GM20431 (cell line): Measurements from ENCODE around the gene SEPTIN8.
"Not testable (repeated sequence)": the region's sequence is repeated elsewhere in the genome, so short reads cannot be mapped to it uniquely, and the experiment has no call there.

Experiments used
- in situ Hi-C: fragments of 300-500 bp; cut with MseI, MboI; formaldehyde crosslinking; loops from one replicate; pipeline ENCODE4 v1.15.0; 2020; ENCODE audit warnings: low sequenced_read_pairs; ENCODE audit not compliant: unreplicated experiment

The SEPTIN8 gene

DNA sequence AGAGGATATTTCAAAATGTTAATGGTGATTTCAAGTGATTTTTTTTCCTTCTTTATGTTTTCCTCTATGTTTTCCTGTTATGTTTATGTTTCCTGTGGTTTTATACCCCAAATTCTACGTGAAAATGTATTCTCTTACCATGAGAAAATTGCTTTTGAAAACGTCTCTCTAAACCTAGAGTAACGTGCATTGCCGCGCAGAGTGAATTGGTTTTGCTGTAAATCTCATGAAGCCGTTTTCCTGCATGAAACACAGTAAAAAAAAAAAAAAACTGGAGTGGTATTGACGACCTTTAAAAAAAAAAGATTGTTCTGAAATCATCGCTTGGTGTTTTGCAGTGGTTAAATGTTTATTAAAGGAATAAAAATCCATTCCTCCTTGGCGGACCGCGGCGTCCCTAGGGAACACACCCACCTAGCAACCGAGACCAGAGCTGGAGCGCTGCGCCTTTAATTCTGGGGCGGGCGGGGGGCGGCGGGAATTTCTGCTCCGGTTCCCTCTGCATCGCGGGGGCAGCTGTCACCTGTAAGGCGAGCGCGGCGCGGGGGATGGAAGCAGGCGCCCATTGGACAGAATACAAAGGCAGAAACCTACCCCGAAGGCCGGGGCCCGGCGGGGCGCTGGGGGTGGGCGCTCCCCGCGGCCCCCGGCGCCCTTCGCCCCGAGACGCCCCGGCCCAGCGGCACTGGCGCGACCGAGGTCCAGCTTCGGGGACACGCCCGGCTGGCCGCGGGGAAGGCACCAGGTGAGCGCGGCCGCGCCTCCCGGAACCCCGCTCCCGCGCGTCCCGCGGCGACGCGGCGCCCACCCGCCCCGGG lies 36.0 kb upstream of the SEPTIN8 start, which contains the start of gene SOWAHA:
SOWAHA (plus strand) TSS at position 522 of the 818 bp plus-strand sequence. CDS start 320 bp downstream, outside the sequence.
- in situ Hi-C loops = no loop called here

DNA sequence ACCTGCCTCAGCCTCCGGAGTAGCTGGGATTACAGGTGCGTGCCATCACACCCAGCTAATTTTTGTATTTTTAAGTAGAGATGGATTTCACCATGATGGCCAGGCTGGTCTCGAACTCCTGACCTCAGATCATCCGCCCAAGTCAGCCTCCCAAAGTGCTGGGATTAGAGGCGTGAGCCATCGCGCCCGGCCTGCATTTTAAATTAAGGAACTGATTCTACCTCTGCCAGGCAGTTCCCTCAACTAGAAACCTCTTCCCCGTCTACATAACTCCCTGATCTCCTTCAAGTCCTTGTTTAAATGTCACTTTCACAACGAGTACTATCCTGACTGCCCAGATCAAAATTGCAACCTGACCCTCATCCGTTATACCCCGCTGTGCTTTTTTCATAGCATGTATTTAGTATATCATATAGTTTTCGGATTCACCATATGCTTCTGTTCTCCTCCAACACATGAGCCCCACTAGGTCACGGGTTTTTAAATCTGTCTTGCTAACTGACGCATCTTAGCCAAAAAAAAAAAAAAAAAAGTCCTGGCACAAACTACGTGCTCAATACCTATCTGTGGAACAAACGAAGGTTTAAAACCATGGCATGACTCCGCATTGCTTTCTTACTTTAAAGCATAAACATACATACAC lies 35.2 kb upstream of the SEPTIN8 start:
- in situ Hi-C loops = no loop called here

DNA sequence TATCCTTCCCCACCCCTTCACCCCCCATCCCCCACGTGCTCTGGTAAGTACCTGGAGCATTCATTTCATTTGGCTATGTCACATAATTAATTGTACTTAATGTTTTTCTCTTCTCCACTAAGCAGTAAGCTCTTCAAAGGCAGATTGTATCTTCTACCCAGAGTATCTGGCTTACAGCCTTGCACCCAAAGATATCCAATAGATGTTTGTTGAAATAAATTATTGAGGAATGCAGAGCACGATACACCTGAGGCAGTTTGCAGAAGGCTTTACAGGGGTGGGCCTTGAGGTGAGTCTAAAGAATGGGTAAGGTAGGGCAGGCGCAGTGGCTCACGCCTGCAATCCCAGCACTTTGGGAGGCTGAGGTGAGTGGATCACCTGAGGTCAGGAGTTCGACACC lies 33.6 kb upstream of the SEPTIN8 start:
- in situ Hi-C loops = no loop called here

DNA sequence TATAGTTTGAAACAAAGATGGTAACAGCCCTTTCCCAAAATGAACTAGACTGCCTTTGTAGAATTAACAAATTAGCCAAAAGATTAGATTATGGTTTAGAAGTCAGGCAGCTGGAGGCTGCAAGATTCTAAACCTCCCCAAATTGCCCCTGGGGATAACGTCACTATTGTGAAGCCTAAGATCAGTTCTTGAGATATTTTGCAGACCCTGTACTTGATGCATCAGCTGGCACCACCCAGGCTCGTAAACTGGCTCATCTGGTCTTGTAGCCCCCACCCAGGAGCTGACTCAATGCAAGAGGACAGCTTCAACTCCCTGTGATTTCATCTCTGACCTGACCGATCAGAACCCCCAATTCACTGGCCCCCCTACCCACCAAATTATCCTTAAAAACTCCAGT lies 31.8 kb upstream of the SEPTIN8 start:
- in situ Hi-C loops = no loop called here

DNA sequence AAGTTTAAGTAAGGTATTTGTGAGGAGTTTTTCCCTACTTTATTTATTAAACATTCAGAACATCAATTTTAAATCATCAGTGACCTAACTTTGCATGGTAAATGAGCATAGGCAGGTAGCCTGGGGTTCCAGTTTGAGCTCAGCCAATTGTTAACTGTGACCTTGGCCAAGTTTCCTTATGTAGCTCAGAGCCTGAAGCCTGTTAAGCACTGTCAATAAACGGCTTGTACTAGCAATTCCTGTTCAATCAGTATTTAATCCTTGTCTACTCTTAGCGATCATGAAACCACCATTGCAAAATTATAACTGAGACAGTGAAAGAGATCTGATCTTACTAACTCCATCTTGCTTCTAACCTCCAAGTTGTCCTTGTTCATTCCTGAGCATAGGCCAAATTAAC lies 31.4 kb upstream of the SEPTIN8 start:
- in situ Hi-C loops = no loop called here

DNA sequence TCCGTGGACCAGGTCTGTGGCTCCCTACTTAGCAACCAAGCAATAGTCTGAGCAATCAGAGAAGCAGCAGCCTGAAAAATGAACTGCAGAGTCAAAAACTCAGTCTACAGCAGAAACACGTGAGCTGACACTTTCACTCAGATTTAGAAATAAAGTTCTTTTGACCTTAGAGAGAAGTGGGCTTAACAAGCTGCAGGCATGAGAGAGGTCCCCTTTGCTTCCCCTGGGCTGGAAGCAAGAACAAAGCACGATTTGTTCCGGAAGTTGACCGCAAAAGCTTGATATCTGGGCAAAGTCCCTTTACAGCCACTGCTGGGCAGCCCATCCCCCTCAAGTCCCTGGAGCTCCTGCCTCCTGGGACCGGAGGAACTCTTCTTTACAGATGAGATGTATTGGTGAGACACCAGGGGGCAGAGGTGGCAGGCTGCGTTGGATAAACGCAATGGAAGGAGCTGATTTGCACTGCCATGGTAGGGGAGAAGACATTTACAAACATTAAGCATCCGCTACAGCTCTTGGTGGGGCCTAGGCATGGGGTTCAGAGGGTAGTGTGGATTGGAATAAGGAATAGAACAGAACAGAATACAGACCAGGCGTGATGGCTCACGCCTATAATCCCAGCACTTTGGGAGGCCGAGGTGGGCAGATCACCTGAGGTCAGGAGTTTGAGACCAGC lies 30.3 kb upstream of the SEPTIN8 start:
- in situ Hi-C loops = no loop called here

DNA sequence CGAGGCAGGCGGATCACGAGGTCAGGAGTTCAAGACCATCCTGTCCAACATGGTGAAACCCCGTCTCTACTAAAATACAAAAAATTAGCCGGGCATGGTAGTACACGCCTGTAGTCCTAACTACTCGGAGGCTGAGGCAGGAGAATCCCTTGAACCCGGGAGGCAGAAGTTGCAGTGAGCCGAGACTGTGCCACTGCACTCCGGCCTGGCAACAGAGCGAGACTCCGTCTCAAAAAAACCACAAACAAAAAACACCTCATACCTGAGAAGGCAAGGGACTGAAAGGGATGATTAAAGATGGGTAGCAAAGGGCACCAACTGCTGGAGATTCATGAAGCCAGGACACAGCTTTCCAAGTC lies 29.7 kb upstream of the SEPTIN8 start:
- in situ Hi-C loops = not testable (repeated sequence)

DNA sequence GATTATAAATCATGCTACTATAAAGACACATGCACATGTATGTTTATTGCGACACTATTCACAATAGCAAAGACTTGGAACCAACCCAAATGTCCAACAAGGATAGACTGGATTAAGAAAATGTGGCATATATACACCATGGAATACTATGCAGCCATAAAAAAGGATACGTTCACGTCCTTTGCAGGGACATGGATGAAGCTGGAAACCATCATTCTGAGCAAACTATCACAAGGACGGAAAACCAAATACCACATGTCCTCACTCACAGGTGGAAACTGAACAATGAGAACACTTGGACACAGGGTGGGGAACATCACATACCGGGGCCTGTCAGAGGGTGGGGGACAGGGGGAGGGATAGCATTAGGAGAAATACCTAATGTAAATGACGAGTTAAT lies 28.8 kb upstream of the SEPTIN8 start:
- in situ Hi-C loops = not testable (repeated sequence)

DNA sequence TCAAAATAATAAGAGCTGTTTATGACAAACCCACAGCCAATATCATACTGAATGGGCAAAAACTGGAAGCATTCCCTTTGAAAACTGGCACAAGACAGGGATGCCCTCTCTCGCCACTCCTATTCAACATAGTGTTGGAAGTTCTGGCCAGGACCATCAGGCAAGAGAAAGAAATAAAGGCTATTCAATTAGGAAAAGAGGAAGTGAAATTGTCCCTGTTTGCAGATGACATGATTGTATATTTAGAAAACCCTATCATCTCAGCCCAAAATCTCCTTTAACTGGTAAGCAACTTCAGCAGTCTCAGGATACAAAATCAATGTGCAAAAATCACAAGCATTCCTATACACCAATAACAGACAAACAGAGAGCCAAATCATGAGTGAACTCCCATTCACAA lies 27.2 kb upstream of the SEPTIN8 start:
- in situ Hi-C loops = not testable (repeated sequence)

DNA sequence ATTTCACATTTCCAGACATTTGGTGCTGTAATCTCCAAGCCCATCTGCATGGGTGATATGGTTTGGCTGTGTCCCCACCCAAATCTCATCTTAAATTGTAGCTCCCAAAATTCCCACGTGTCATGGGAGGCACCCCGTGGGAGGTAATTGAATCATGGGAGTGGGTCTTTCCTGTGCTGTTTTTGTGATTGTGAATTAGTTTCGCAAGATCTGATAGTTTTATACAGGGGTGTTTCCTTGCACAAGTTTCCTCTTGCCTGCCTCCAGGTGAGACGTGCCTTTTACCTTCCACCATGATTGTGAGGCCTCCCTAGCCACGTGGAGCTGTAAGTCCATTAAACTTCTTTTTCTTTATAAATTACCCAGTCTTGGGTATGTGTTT lies 25.6 kb upstream of the SEPTIN8 start:
- in situ Hi-C loops = not testable (repeated sequence)

DNA sequence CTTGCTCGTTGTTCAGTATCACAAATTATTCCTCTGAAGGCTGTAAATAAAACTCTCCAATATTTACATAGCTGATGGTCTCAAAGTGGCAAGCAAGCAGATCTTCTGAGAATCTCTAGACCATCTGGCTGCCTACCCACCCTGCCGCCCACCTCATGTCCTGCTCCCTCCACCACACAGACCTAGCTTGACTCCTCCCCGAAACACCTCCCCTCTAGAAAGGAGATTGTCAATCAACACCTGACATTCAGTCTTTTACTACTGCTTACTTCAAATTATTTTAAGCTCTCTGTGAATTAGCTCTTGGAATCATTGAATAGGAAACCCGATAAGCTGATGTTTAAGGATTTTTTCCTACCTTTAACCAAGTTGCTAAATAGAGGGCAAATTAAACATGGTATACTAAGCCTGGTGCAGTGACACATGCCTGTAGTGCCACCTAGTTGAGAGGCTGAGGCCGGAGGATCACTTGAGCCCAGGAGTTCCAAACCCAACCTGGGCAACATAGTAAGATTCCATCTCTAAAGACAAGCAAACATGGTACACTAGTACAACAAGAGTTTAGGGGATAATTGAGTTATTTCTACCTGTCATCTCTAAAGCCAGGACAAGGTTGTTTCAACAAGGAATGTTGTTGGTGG lies 25.1 kb upstream of the SEPTIN8 start:
- in situ Hi-C loops = no loop called here

DNA sequence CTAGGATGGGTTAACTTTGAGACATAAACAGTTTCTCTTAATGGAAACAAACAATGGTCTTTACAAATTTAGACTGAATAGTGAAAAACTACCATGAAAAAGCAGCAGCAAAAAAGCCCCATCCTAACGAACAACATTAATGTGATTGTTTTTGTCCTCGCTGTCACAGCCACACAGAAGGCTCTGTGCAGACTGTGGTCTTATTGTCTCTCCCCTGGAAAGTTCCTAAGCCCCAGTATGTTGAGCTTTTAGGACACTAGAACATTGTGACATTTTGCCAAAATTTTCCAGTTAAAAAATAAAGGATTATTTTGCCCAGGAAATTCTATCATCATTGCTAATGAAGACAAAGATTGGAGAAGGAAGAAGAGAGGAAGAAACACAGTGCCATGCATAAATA lies 23.5 kb upstream of the SEPTIN8 start:
- in situ Hi-C loops = no loop called here

DNA sequence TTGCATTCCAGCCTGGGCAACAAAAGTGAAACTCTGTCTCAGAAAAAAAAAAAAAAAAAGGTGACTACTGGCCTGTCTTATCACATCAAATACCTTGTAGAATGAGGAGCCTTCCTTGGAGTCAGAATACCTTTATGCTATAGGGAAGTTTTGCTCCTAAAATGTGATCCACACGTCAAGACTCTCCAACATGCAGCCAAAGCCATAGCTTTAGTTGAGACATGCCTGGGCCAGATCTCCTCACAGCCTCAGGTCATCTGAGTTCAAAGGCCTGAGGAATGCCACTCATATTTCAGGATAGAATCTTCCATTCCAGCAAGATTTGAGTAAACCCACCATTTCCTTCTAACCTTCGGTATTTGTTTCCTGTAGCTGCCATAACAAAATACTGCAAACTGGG lies 22.4 kb upstream of the SEPTIN8 start:
- in situ Hi-C loops = no loop called here

DNA sequence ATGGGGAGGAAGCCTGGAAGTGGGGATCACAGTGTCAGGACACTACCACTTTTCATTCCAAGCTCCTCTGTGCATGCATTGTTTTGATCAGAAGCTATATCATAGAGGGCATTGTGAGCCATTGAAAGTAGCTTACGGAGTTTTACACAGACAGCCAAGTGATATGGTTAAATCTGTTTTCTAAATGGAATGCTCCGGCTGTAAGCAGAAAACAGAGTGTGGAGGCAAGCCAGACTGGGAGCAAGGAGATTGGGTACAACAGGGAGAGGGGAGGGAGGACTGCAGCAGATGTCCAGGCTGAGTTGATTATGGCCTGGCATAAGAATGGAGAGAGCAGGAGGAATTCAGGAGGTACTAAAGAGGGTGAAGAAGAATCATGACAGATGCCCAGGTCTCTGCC lies 20.6 kb upstream of the SEPTIN8 start:
- in situ Hi-C loops = no loop called here

DNA sequence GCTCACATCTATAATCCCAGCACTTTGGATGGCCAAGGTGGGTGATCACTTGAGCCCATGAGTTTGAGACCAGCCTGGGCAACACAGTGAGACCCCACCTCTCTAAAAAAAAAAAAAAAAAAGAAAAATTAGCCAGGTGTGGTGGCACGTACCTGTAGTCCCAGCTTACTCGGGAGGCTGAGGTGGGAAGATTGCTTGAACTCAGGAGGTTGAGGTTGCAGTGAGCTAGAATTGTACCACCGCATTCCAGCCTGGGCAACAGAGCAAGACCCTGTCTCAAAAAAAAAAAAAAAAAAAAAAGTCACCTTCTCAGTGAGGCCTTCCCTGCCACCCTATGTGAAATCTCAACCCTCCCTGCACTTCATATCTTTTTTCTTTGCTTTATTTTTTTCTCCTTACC lies 14.0 kb upstream of the SEPTIN8 start:
- in situ Hi-C loops = no loop called here

DNA sequence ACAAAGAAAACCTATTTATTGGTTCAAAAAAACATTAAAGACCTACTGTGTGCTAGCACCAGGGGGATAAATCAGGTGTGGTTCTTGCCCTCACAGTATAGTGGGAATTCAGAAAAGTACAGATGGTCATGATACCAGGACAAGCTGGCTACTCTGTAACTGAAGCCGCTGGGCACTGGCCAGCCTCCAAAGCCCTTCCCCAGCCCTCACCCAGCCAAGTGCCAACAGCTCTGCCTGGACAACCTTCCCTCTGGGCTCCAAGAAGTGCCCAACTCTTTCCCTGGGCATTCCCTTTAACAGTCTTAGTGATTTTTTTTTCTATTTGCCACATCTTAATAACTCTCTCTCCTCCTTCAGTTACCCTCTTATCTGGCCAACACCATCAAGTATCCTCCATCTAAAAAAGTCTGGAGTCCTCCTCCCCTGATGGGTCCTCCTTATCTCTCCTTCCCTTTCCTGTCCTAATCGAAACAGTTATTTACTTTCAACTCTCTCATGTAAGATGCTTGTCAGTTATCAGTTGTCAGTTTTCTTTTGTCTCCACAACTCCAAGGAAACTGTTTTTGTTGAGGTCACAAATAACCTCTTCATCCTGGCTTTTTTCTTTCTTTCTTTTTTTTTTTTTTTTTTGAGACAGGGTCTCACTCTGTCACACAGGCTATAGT lies 13.3 kb upstream of the SEPTIN8 start:
- in situ Hi-C loops = no loop called here

DNA sequence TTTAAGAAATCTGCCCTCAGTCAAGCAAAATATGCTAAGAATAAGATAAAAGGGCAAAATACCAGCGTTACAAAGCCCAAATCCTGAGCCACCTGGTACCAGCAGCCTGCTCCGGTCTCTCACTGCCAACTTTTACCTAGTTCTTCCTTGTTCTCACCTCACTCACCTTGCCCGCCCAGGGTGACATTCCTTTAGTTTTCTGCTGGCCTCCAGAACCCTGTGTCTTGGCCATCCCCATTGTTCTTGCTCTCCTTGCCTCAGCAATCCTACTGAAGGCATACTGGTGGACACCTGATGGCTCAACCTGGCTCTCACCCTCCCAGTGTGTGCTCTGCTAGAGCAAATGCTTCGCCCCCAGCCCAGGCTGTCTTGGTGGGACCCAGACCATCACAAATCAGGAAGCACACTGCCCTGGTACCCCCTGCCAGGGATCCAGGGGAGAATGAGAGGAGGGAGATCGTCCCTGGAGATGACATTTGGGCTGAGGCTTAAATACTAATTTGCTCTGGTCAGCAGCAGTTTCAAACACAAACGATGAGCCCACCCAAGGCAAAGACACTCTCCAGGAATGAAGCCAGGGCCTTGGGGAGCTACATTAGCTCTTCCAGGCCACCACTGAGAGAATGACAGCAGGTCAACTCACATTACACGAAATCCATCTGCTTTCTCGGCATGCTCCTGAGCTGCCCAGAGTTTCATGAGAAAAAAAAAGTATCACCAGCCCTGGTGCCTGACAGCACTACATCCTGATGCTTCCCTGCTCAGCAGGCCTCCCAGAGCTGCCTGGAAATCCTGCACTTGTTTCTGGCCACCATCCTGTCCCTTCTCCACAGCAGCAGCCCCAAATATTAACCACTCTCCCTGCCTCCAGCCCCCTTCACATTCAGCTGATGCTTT lies 12.2 kb upstream of the SEPTIN8 start:
- in situ Hi-C loops = no loop called here

DNA sequence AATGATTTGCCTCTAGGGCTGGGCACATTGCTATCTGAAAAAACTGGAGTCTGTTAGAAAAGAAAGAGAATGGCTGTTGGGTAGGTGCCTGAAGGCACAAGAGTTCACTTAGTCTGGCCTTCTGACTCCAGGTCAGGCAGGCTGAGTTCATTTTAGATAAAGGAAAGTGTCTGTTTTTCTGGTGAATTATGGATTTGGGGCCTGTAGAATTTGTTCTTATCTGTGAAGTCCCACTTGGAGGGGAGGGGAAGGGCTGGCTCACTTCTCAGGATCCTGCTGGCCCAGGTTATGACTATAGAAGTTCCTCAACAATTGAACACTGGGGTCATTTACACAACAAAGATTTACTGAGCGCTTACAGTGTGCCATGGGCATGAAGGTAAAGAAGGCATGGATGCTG lies 11.5 kb upstream of the SEPTIN8 start:
- in situ Hi-C loops = no loop called here

DNA sequence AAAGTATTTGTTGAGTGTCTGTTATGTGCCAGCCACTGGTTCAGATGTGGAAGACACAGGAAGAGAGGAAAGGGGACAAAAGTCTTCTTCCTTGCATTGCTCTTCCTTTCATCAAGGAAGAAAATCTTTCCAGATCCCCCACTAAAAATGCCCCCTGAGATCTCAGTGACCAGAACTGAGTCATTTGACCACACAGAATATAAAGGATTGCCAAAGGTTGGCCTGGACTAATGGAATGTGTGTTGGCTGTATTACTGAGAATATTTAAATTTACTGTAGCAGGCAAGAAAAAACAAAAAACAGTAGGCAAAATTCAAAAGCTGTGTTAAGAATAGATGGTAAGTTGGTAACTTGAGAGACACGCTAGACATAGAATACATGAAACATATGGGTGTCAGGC lies 10.0 kb upstream of the SEPTIN8 start:
- in situ Hi-C loops = no loop called here
